ENCODE measurements around the gene LGR5.
A peak's percentile ranks its signal among the peaks of the same experiment; 100 is the strongest.

Gene LGR5

GRCh38 chr12:71438670-71439361 is 782 bp upstream of the LGR5 start:
- H3K4me3 ChIP-seq (ENCODE audit: low read depth, low read length): peak overlapping the region; percentile 58

- peak overlapping the region; percentile 58 for H3K4me3 ChIP-seq (ENCODE audit: low read depth, low read length)
These were observed 311 bp upstream of the LGR5 start for GRCh38 chr12:71439362-71439612.

DNA sequence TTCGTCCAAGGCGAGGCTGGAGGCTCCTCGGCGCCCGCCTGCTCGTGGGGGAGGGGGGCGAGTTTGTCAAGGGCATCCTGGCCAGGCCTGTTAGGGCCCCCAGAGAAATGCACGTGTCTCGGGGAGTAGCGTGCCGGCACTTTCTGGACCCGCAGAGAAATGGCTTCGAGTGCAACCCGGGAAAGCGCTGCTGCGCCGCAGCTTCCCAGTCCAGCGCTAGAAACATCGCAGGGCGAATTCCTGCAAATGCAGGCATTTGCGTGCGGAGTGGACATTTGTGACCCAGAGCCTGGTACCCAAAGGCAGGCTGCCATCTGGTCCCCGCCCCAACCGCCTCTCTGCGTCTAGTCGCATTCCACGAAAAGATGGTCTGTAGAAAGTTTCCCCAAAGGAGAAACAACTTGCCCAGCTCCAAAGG is 756 bp downstream of the LGR5 start:
- peak overlapping the region; percentile 58 for H3K4me3 ChIP-seq (ENCODE audit: low read depth, low read length)

DNA sequence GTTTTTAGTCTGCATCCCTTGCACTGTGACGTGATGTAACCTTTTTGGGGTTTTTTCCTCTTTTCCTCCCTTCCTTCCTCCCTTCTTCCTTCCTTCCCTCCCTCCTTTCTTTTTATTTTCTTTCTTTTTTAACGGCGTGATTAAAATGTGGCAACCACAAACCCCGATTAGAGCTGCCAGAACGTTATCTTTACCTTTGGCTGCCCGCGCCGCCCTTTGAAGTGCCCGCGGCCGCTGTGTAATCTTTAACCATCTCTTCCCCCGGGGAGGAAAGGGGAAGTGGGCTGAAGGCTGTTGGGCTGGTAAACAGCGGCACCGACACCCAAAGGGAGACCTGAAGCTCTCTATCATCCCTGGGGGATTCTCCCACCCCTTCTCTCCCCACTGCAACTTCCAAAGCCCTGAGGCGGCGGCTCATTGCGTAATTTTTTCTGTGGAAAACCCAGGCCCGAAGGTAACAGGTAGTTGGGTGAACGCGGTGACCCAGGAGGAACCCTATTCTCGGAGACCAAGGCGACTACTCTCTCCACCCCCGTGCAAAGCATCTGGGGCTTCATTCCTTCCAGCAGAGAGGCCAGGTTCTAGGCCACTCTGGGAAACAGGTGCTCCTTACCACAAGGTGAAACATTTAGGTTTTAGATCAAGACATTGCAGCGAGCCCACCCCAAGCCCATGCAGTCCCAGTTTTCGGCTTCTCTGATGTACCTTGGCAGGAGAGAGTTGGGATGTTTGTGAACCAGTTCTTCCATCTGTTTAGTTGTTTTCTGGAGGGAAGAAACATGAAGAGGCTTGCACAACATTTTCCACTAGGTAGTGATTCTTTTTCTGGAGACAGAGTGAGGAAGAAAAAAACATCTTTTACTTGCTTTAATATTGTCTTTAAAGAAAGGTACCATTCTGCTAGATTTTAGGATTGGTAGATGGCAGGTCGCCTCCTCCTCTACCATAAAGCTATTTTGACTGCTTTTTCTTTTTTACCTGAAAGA is 1.5 kb downstream of the LGR5 start:
- H3K4me3 ChIP-seq (ENCODE audit: low read depth, low read length): no peak overlapping the region

DNA sequence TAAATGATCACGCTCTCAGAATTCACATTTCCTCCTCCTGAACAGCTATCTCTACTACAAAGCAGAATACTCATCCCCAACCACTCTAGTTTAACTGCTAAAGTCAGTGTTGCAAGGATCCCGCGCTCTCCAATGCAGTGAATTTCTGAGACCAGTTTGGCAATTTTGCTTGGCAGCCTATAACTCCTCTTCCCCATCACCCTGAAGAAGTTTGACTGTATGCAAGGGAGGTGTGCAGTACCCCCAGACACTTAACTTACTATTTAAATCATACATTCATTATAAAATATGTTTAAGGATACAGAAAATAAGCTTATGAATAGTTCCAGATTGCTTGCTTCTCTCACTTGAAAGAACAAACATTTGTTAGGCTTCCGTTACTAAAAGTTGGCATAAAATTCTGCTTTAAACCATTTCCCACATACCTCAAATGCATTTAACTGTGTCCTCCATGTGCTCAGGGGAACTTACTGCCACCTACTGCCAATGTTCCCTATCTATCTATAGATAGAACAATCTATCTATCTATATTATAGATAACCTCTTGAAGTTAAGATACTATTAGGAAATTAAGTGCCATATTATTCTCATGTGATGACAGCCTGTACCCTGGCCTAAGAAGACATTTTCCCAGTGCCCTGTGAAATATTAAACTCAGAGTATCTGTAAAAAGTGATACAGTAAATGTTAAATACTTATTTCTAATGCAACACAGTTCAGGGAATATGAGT is 2.4 kb downstream of the LGR5 start:
- no peak overlapping the region for H3K4me3 ChIP-seq (ENCODE audit: low read depth, low read length)

- H3K4me3 ChIP-seq (ENCODE audit: low read depth, low read length): no peak overlapping the region
These were observed 3.0 kb downstream of the LGR5 start for GRCh38 chr12:71442567-71442931.

GRCh38 chr12:71445071-71445470 is 5.5 kb downstream of the LGR5 start:
- H3K4me3 ChIP-seq (ENCODE audit: low read depth, low read length): no peak overlapping the region

- no peak overlapping the region for H3K4me3 ChIP-seq (ENCODE audit: low read depth, low read length)
These were observed 8.1 kb downstream of the LGR5 start for GRCh38 chr12:71447691-71448132.

DNA sequence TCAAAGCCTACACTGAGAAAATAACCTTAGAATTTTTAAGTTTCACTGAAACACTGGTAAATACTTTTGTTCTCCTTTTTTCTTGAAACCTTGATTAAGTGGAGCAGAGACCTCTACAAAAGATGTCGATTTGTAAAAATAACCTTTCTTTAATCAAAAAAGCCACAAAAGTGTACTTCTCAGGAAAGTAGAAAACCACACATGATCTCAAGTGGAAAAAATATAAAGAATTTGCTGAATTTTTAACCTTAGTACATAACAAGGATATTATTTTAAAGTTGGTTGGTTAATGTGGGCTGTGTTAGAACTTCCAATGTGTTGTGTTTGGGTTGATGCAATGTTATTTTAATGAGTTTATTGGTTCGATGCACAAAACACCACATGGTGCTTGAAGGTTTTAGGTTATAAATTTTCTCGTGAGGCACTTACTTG is 8.6 kb downstream of the LGR5 start:
- no peak overlapping the region for H3K4me3 ChIP-seq (ENCODE audit: low read depth, low read length)

- no peak overlapping the region for H3K4me3 ChIP-seq (ENCODE audit: low read depth, low read length)
These were observed 9.9 kb downstream of the LGR5 start for GRCh38 chr12:71449373-71450070.

- H3K4me3 ChIP-seq (ENCODE audit: low read depth, low read length): no peak overlapping the region
These were observed 12.4 kb downstream of the LGR5 start for GRCh38 chr12:71452006-71452405.

DNA sequence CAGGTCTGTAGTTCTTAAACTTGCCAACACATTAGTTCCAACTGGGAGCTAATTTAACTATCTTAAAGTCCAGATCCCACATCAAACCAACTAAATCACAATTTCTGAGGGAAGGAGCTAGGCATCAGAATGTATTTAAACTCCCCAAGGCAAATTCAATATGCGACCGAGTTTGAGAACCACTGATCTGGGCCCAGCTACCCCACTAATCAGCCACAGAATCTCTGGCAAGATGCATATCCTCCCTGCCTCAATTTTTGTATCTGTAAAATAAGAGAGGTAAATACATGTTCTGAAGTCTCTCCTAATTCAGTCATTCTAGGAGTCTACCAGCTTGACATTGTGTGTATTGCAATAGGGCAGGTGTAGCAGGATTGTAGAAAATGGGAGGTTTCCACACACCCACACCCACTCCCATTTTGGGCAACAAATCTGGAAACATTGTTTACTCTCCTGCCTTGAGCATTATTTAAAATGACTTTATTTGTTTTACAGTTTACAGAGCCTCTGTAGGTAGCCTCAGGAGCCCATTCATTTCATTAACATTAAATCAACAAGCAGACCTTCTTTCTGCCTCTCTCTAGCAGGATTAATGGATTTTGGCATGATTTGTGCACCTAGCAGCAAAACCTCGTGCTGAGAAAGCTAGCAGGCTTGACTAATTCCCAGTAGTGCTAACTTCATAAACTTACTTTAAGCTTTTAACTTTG is 15.6 kb downstream of the LGR5 start:
- no peak overlapping the region for H3K4me3 ChIP-seq (ENCODE audit: low read depth, low read length)

DNA sequence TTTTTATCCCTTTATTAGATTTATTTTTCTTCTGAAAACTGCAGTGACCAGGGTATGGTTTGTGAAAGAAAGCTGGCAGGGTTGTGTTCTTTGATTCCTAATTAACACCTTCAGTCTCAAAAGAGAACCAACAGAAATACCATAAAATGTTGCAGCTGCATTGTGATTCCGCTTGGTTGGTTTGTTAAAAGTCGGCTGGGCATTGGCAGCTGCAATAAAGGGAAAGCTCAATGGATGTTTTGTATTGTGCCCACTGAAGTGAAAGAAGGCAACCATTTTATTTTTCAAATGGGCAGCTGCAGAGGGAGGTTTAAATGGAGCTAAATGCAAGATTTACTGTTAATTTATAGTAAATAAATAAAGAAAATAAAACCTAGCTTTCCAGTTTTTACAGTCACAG is 16.7 kb downstream of the LGR5 start:
- H3K4me3 ChIP-seq (ENCODE audit: low read depth, low read length): no peak overlapping the region

GRCh38 chr12:71456990-71457389 is 17.4 kb downstream of the LGR5 start:
- no peak overlapping the region for H3K4me3 ChIP-seq (ENCODE audit: low read depth, low read length)

DNA sequence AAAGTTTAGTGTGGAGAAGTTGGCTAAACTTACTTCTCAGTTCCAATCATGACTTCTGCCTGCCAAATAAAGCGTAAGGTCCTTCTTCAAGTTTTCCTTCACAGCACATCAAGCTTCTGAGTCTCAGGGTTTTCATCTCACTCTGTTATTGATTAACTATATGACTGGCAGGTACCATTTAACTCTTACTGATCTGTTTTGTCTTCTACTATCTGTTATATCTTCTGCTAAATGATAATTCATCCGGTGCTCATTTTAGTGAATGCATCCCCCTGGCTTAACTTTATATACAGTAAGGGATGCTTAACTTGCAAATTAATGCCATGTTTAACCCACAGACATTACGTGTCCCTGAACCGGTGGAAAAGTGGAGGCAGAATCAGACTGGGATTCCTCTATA is 20.7 kb downstream of the LGR5 start:
- no peak overlapping the region for H3K4me3 ChIP-seq (ENCODE audit: low read depth, low read length)

DNA sequence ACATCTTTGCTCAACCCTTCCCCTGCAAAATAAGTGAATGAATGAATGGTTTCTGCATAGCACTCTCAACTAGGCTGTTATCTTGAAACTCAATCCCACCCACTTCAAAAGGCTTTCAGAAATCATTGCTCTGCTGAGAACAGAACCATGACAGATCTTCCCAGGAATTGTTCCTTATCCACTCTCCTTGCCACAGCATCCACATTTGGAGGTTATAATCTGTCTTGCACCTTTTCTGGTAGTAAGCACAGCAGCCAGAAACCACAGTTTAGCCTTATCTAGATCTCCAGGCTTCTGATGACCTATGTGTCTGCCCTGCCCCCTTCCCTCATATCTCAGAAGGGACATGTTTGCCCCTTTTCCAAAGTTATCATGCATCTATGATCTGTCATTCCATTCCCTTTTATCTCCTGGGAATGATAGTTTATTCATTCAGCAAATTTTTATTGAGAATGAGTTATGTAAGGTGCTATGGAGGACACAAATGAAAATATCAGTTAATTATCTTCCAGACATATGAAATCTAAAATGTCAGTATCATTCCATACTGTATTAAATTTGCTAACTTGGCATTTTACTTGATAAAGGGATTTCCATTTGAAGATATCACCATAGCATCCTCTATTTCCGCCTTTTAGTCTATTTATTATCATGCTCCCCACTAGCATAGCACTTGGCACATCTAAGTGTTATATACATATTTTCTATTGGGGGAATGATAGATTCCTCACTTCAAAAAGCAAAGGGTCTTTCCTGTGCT is 21.4 kb downstream of the LGR5 start:
- no peak overlapping the region for H3K4me3 ChIP-seq (ENCODE audit: low read depth, low read length)

GRCh38 chr12:71461787-71462328 is 22.3 kb downstream of the LGR5 start:
- H3K4me3 ChIP-seq (ENCODE audit: low read depth, low read length): no peak overlapping the region

- H3K4me3 ChIP-seq (ENCODE audit: low read depth, low read length): no peak overlapping the region
These were observed 26.2 kb downstream of the LGR5 start for GRCh38 chr12:71465796-71466195.

GRCh38 chr12:71469258-71469750 is 29.7 kb downstream of the LGR5 start:
- H3K4me3 ChIP-seq (ENCODE audit: low read depth, low read length): no peak overlapping the region
